ENCODE results near the gene SAT1. TPM values are rescaled to one million over a fixed set of nuclear protein-coding genes. Genes with fewer than 3 reads are reported as not detected.
"Not testable (repeated sequence)": the region's sequence is repeated elsewhere in the genome, so short reads cannot be mapped to it uniquely, and the experiment has no call there.

The SAT1 gene
- total RNA-seq, 6 experiments from 2014 or later = 215 to 640 (median 291) TPM

DNA sequence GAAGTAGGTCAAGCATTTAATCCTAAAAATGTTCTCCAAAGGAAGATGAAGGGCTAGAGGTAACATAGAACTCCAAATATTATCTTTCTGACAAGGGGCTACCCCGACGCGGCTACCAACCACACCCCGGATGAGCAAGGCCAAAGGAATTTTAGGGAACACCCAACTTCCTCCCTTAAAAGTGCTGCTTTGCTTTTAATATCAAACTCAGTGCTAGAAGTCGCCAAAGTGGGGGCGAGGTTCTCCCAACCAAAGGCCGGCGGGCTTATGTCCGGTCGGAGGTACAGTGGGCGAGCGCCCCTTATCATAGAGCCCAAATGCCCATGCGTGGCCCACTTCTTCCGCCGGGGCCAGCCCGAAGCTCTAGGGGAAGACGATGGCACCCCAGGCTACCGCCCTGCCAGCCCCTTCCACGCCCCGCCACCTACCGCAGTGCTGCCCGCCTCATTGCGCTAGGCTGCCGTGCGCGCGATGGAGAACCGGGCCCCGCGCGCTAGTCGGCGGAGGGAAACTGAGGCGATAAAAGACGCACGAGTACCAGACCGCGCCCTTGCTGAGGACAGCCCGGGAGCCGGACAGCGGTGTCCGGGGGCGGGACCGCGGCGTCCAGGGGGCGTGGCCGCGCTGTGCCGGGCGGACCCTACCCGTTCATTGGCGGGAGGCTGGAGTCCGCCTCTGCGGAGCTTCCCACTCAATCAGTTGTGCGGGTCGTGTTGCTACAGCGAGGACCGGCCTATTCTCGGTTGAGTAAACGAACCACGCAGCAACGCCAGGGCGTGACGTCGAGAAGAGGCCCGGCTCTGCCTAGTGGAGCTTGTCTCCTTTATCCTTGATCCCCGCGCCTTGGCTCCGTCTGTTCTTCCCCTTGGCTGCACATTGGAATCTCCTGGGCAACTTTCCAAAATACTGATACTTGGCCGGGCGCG, 40.0 kb upstream of the SAT1 start, which contains the start of gene ACOT9:
Gene ACOT9 (minus strand): TSS at position 580 of the 926 bp plus-strand sequence. CDS start 132 bp downstream, at position 448.
- TF ChIP-seq POLR2A (IDR thresholded peaks at IDR 0.05) = peak; percentile 78
- TF ChIP-seq, protein P1, sequence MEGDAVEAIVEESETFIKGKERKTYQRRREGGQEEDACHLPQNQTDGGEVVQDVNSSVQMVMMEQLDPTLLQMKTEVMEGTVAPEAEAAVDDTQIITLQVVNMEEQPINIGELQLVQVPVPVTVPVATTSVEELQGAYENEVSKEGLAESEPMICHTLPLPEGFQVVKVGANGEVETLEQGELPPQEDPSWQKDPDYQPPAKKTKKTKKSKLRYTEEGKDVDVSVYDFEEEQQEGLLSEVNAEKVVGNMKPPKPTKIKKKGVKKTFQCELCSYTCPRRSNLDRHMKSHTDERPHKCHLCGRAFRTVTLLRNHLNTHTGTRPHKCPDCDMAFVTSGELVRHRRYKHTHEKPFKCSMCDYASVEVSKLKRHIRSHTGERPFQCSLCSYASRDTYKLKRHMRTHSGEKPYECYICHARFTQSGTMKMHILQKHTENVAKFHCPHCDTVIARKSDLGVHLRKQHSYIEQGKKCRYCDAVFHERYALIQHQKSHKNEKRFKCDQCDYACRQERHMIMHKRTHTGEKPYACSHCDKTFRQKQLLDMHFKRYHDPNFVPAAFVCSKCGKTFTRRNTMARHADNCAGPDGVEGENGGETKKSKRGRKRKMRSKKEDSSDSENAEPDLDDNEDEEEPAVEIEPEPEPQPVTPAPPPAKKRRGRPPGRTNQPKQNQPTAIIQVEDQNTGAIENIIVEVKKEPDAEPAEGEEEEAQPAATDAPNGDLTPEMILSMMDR (IDR thresholded peaks at IDR 0.05) = no peak
- Histone ChIP-seq H3K27ac (peak within 1 kb of the TSS; percentile 63 to 87 (median 67)), H3K27me3 (no peaks in the 10 kb centered on the region), H3K4me3 (peak within 1 kb of the TSS; percentile 68 to 76 (median 74)), H3K4me1 (no peaks in the 10 kb centered on the region), H3K9me3 (no peaks in the 10 kb centered on the region), H3K36me3 (no peaks in the 10 kb centered on the region)
- DNase-seq (peak; percentile 90 to 94 (median 92)), ATAC-seq (peak; percentile 98 to 100 (median 99))
- WGBS (ENCODE audit: insufficient coverage, low coverage, low lambda C conversion rate, missing lambda C conversion rate) = 44% methylated on average over 15 of the region's 73 CpGs
- intact Hi-C loops (cut with DNase I) = no loop called here

DNA sequence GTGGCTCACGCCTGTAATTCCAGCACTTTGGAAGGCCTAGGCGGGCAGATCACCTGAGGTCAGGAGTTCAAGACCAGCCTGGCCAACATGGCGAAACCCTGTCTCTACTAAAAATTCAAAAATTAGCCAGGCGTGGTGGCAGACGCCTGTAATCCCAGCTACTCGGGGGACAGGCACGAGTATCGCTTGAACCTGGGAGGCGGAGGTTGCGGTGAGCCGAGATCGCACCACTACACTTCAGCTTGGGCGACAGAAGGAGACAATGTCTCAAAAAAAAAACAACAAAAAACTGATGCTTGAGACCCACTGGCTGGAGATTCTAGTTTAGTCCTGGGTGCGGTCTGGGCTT, 39.4 kb upstream of the SAT1 start:
- Histone ChIP-seq H3K4me3 (peak overlapping the region in 2 of 3 donors; percentile 68 to 74), H3K27ac (peak overlapping the region; percentile 12 to 67 (median 59))
- H3K36me3 ChIP-seq; DNase-seq; H3K4me1 ChIP-seq; ATAC-seq; H3K9me3 ChIP-seq; H3K27me3 ChIP-seq; intact Hi-C loops (cut with DNase I): not testable (repeated sequence)
- WGBS (ENCODE audit: insufficient coverage, low coverage, low lambda C conversion rate, missing lambda C conversion rate) = 39% methylated on average over 2 of the region's 14 CpGs

DNA sequence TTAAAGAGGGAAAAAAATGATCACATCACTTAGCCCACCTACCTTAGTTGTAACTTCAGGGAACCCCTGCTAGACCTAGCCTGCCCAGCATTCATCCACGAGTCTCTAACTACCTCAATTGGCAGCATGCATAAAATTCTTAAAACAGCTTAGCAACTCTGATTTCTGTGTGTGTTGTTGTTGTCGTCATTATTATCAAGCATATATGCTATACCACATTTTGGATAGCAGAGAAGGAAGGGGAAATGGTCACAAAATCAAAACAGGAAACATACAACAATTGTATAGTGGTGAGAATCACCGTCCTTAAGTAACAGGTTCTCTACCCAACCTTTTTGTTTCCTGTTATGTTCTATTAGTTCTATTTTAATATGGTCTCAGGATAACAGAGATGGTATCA, 37.2 kb upstream of the SAT1 start:
- Histone ChIP-seq H3K9me3 (no peaks in the 10 kb centered on the region), H3K27ac (no peak overlapping the region), H3K4me3 (no peak overlapping the region), H3K36me3 (no peaks in the 10 kb centered on the region), H3K27me3 (no peaks in the 10 kb centered on the region), H3K4me1 (no peaks in the 10 kb centered on the region)
- ATAC-seq = no peak
- TF ChIP-seq, protein P1 (IDR thresholded peaks at IDR 0.05) = no peak
- no peak for TF ChIP-seq POLR2A (IDR thresholded peaks at IDR 0.05)
- DNase-seq = no peak
- WGBS (ENCODE audit: insufficient coverage, low coverage, low lambda C conversion rate, missing lambda C conversion rate) = 32% methylated on average over 3 of the region's 3 CpGs
- intact Hi-C loops (cut with DNase I) = no loop called here

DNA sequence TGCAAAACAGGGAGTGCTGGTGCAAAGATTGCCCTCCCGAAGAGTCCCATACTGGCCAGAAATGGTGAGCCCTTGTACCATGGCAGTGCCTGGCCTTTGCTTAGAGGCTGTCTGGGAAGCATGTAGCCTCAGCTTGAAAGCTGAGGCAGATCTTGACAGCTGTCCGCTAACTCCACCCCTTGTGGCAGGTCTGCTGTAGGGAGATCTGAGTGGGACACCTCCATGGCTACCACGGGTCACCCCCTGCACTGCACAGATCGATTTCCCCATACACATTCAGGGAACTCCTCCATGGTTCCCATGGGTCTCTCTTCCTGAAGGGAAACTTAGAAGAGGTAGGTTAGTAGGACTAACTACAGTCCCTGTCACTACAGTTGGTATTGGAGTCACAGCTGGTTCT, 33.8 kb upstream of the SAT1 start:
- DNase-seq (no peak), ATAC-seq (no peak)
- Histone ChIP-seq H3K27me3 (no peaks in the 10 kb centered on the region), H3K9me3 (no peaks in the 10 kb centered on the region), H3K36me3 (no peaks in the 10 kb centered on the region), H3K4me3 (no peak overlapping the region), H3K27ac (no peak overlapping the region), H3K4me1 (no peaks in the 10 kb centered on the region)
- 88% methylated on average over 1 of the region's 4 CpGs for WGBS (ENCODE audit: insufficient coverage, low coverage, low lambda C conversion rate, missing lambda C conversion rate)
- intact Hi-C loops (cut with DNase I) = no loop called here
- no peak for TF ChIP-seq POLR2A (IDR thresholded peaks at IDR 0.05)

DNA sequence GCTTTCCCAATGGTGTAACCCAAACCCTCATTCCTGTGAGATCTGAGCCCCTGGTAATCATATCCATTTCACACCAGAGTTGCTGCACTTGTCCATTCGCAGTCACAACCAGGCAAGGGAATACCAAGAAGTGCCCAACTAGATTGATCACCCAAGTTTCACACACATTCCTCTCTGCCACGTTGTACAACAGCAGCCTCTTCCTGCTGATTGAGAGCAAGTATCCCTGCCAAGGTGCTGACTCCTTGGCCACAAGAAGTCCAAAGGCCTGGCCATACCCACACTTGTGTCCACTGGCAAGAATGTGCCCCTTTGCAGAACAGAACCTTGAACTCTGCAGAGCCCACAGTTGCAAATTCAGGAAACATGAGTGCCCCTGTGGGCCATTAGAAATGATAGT, 33.4 kb upstream of the SAT1 start:
- 52% methylated on average over 2 of the region's 2 CpGs for WGBS (ENCODE audit: insufficient coverage, low coverage, low lambda C conversion rate, missing lambda C conversion rate)
- no peak for DNase-seq
- H3K4me1 ChIP-seq = peaks cover 0 to 4% (median 0%) of the 10 kb centered on the region in 4 donors
- no peaks in the 10 kb centered on the region for H3K36me3 ChIP-seq
- no peak for ATAC-seq
- H3K4me3 ChIP-seq = no peak overlapping the region
- no peak overlapping the region for H3K27ac ChIP-seq
- intact Hi-C loops (cut with DNase I) = no loop called here
- no peaks in the 10 kb centered on the region for H3K27me3 ChIP-seq
- no peaks in the 10 kb centered on the region for H3K9me3 ChIP-seq
- no peak for TF ChIP-seq POLR2A (IDR thresholded peaks at IDR 0.05)
- TF ChIP-seq, protein P1 (IDR thresholded peaks at IDR 0.05) = no peak
